Inferior parietal cortex (tissue), 1 donor: Measurements from ENCODE around the gene EIF2S2.
"Not testable (repeated sequence)": the region's sequence is repeated elsewhere in the genome, so short reads cannot be mapped to it uniquely, and the experiment has no call there.

Experiments used
- DNase-seq: peaks from one replicate; pipeline ENCODE4 v3.0.0-alpha.2; 2016; ENCODE audit errors: extremely low spot score

EIF2S2 gene, protein sequence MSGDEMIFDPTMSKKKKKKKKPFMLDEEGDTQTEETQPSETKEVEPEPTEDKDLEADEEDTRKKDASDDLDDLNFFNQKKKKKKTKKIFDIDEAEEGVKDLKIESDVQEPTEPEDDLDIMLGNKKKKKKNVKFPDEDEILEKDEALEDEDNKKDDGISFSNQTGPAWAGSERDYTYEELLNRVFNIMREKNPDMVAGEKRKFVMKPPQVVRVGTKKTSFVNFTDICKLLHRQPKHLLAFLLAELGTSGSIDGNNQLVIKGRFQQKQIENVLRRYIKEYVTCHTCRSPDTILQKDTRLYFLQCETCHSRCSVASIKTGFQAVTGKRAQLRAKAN

DNA sequence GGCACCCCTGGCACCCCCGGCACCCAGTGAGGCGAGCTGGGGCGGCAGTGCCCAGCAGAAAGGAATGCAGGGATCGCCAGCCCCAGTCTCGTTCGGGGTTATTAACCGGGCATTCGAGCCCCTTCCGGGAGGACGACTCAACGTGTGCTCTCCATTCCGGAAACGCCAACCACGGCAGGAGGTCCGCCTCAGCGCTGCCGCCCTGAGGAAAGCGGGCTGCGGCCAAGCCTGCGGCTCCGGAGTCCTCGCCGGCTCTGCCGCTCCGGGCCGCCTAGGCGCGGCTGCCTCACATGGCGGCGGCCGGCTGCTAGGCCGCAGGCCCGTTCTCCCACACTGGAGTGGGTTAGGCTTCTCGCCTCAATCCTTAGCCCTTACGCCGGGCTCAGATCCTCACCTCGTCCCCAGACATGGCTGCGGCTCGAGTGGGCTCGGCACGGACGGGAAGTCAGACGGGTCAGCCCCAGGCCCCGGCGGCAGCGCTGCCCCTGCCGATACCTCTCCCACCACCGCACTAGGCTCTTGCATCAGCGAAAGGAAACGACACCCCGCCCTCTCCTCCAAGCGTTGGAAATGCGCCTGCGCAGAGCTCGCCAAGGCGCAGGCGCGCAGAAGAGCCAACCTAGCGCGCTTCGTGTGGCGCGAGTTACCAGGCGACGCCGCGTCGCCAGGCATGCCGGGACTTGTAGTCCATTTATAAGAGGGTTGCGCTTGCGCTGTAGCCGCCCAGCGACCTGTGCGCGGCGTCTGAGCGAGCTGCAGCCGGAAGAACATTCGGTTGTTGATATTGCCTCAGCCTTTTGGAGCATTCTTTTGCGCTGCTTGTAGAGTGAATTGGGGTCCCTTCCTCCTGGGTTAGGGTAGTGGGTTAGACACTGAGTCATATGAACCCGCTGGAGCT, at the start of gene EIF2S2:
Gene EIF2S2 (minus strand): TSS at position 542 of the 898 bp plus-strand sequence. CDS start 133 bp downstream, at position 409.
- peak; percentile 98 for DNase-seq

DNA sequence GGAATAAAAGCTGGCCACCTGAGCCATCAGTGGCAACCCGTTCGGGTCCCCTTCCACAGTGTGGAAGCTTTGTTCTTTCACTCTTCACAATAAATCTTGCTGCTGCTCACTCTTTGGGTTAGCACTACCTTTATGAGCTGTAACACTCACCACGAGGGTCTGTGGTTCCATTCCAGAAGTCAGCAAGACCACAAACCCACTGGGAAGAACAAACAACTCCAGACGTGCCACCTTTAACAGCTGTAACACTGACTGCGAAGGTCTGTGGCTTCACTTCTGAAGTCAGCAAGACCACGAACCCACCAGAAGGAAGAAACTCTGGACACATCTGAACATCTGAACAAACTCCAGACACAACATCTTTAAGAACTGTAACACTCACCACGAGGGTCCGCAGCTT, 45.7 kb upstream of the EIF2S2 start:
- not testable (repeated sequence) for DNase-seq

DNA sequence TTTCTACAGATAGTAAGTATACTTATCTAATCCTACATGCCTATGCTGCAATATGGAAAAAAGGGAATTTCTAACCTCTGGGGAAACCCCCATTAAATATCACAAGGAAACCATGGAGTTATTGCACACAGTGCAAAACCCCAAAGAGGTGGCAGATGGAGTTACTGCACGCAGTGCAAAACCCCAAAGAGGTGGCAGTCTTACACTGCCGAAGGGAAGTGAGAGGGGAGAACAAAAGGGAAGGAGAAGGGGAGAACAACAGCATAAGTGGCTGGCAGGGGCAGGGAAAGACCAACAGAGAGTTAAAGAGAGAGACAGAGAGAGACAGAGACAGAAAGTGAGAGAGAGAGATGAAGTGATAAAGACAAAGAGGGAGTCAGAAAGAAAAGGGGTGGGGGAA, 43.8 kb upstream of the EIF2S2 start:
- no peak for DNase-seq

DNA sequence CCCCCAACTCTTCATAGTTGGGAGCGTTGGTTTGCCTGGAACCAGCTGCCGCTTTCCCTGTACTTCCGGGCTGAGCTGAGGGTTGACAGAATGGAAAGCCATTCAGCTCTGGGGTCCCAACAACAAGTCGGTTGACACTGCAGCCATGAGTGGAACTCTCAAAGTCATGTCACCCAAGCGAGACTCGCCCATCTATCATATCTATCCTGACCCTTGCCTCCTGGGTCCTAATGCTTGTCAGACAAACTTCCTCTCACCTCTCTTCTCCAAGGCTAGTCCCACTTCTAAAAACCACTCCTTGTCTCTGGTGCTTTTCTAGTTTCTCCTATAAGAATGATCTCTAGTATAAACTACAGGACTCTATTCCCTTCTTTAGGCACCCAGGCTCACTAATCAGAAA, 41.1 kb upstream of the EIF2S2 start:
- not testable (repeated sequence) for DNase-seq

DNA sequence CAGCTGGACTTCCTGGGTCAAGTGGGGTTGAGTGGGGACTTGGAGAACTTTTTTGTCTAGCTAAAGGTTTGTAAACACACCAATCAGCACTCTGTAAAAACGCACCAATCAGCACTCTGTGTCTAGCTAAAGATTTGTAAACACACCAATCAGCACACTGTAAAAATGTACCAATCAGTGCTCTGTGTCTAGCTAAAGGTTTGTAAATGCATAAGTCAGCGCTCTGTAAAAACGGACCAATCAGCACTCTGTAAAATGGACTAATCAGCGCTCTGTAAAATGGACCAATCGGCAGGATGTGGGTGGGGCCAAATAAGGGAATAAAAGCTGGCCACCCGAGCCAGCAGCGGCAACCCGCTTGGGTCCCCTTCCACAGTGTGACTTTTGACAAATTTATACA, 40.0 kb upstream of the EIF2S2 start:
- not testable (repeated sequence) for DNase-seq

DNA sequence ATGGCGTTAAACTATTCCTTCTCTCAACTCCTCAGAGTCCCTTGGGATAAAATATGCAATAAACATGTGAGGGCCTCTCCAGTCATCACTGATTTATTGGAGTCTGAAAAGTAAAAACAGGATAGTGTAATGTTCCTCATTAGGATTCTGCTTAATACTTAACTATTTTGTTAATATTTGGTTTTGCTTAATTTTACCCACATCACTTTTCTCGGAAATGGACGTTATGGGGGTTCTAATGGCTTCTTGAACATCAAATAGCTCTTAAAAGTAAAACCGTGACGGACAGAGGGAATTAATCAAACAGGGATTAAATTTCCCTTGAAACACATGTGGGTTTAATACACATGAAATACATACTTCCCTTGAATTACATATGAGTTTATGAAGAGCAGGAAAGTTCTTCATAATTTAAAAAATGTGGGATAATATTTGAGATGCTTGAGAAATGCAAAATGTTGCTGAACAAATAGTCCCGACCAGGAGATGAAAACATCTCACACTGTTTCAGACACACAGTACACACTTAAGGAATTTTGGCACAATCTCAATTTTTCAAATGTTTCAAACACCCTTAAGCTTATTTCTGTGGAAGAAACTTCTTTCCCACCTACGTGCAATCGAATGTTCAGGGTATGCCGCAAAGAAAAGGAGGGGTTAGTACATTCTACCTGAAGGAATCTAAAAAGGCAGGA, 38.4 kb upstream of the EIF2S2 start:
- no peak for DNase-seq

DNA sequence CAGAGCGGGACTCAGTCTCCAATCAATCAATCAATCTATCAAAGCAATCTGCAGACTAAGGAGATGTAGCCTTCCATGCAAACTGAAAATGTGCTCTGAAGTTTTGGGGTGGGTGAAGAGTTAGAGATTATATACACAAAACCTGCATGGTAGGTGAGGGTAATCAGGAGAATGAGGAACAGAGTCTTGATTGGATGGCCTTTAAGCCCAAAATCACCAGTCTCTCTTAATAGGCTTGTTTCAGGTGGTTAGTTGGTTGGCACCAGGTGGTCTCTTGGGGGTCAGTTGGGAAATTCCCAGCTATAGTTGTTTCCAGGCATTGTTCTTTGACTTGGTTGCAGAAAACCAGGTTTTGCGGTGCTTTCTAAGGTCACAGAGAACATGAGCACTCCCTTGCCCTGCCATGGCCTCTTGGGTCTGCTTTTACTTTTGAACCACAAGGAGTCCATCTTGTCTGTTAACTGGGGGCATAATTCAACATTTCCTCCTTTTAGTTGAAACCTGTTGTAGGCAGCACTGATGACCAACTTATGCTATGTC, 33.3 kb upstream of the EIF2S2 start:
- no peak for DNase-seq

DNA sequence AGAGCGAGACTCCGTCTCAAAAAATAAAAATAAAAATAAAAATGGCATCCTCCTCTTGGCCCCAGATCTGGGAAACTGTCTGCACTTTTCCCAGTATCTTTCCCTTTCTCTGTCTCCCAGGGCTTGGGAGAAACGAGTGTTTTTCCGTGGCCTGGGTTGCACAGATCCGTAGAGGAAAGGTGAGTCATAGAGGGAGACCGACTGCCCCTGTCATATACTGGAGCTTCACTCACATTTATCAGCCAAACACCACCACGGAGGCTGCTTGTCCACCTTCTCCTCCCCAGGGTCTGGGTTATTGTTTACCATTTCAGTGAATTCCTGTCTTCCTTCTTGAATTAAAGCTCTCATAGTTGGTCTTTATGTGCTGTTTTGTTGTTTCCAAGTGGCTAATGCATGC, 31.9 kb upstream of the EIF2S2 start:
- DNase-seq, result no peak

DNA sequence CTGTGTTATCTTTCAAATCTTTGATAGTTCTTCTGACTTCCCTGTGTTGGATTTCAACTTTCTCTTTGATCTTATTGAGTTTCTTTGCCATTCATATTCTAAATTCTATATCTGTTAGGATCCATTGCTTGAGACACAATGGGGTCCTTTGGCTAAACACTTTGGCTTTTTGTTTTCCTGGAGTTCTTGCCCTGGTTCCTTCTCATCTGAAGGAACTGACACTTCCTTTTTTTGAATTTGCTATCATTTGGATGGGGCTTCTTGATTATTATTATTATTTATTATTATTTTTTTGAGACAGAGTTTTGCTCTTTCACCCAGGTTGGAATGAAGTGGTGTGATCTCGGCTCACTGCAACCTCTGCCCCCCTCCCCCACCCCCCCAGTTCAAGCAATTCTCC, 30.1 kb upstream of the EIF2S2 start:
- DNase-seq, result no peak

DNA sequence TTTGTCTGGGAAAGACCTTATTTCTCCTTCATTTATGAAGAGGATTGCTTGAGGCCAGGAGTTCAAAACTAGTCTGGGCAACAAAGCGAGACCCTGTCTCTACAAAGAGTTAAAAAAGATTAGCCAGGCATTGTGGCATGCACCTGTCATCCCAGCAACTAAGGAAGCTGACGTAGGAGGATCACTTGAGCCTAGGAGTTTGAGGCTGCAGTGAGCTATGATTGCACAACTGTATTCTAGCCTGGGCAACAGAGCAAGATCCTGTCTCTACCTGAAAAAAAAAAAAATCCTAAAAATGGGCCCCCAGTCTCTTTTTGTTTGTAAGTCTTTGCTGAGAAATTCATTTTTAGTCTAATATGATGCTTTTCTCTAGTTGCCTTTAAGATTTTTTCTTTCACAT, 29.2 kb upstream of the EIF2S2 start:
- DNase-seq, result no peak

DNA sequence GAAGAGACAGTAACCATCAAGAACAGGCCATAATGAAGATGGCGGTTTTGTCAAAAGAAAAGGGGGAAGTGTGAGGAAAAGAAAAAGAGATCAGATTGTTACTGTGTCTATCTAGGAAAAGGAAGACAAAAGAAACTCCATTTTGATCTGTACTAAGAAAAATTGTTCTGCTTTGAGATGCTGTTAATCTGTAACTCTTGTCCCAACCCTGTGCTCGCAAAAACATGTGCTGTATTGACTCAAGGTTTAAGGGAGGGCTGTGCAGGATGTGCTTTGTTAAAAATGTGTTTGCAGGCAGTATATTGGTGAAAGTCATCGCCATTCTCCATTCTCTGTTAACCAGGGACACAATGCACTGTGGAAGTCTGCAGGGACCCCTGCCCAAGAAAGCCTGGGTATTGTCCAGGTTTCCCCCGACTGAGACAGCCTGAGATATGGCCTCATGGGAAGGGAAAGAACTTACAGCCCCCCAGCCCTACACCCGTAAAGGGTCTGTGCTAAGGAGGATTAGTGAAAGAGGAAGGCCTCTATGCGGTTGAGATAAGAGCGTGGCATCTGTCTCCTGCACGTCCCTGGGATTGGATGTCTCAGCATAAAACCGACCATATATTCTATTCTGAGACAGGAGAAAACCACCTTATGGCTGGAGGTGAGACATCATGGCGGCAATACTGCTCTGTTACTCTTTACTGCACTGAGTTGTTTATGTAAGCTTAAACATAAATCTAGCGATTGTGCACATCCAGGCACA, 23.7 kb upstream of the EIF2S2 start:
- DNase-seq, result not testable (repeated sequence)

DNA sequence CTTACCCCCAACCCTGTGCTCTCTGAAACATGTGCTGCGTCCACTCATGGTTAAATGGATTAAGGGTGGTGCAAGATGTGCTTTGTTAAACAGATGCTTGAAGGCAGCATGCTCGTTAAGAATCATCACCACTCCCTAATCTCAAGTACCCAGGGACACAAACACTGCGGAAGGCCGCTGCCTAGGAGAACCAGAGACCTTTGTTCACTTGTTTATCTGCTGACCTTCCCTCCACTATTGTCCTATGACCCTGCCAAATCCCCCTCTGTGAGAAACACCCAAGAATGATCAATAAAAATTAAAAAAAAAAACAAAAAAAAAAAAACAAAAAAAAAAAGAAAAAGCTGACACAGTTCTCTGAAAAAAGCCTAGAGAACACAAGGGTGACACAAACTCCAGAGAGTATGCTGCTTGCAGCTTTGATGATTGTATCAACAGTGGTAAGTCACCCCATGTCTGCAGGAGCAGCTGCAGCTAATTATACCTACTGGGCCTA, 21.4 kb upstream of the EIF2S2 start:
- DNase-seq, result not testable (repeated sequence)

DNA sequence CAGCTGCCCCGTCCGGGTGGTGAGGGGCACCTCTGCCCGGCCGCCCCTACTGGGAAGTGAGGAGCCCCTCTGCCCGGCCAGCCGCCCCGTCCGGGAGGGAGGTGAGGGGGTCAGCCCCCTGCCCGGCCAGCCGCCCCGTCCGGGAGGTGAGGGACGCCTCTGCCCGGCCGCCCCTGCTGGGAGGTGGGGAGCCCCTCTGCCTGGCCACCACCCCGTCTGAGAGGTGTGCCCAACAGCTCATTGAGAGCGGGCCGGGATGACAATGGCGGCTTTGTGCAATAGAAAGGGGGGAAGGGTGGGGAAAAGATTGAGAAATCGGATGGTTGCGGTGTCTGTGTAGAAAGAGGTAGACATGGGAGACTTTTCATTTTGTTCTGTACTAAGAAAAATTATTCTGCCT, 20.9 kb upstream of the EIF2S2 start:
- DNase-seq, result not testable (repeated sequence)

DNA sequence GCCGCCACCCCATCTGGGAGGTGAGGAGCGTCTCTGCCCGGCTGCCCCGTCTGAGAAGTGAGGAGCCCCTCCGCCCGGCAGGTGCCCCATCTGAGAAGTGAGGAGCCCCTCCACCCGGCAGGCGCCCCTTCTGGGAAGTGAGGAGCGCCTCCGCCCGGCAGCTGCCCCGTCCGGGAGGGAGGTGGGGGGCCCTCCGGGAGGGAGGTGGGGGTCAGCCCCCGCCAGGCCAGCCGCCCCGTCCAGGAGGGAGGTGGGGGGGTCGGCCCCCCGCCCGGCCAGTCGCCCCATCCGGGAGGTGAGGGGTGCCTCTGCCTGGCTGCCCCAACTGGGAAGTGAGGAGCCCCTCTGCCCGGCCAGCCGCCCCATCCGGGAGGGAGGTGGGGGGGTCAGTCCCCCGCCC, 20.4 kb upstream of the EIF2S2 start:
- DNase-seq, result not testable (repeated sequence)

DNA sequence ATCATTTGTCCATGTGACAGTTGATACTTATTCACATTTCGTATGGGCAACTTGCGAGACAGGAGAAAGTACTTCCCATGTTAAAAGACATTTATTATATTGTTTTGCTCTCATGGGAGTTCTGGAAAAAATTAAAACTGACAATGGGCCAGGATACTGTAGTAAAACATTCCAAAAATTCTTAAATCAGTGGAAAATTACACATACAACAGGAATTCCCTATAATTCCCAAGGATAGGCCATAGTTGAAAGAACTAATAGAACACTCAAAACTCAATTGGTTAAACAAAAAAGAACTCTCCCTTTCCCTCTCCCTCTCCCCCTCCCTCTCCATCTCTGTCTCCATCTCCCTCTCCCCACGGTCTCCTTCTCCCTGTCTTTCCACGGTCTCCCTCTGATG, 19.4 kb upstream of the EIF2S2 start:
- DNase-seq, result no peak

DNA sequence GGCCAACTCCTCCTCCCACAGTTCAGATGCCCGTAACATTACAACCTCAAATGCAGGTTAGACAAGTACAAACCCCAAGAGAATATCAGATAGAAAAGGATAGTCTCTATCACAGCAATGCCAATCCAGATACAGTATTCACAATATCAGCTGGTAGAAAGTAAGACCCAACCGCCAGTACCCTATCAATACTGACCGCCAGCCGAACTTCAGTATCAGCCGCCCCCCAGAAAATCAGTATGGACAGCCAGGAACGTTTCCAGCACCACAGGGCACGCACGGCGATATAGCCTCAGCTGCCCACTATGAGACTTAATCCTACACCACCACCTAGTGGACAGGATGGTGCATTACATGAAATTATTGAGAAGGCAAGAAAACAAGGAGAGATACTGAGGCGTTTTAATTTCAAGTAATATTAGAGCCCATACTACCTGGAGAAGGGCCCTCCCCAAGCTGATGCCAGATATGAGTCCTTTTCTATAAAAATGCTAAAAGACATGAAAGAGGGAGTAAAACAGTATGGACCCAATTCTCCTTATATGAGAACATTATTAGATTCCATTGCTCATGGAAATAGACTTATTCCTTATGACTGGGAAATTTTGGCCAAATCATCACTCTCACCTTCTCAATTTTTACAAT, 17.6 kb upstream of the EIF2S2 start:
- peak; percentile 92 for DNase-seq

DNA sequence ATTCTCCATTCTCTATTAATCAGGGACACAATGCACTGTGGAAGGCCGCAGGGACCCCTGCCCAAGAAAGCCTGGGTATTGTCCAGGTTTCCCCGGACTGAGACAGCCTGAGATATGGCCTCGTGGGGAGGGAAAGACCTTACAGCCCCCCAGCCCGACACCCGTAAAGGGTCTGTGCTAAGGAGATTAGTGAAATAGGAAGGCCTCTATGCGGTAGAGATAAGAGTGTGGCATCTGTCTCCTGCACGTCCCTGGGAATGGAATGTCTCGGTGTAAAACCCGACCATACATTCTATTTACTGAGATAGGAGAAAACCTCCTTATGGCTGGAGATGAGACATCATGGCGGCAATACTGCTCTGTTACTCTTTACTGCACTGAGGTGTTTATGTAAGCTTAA, 15.7 kb upstream of the EIF2S2 start:
- no peak for DNase-seq

DNA sequence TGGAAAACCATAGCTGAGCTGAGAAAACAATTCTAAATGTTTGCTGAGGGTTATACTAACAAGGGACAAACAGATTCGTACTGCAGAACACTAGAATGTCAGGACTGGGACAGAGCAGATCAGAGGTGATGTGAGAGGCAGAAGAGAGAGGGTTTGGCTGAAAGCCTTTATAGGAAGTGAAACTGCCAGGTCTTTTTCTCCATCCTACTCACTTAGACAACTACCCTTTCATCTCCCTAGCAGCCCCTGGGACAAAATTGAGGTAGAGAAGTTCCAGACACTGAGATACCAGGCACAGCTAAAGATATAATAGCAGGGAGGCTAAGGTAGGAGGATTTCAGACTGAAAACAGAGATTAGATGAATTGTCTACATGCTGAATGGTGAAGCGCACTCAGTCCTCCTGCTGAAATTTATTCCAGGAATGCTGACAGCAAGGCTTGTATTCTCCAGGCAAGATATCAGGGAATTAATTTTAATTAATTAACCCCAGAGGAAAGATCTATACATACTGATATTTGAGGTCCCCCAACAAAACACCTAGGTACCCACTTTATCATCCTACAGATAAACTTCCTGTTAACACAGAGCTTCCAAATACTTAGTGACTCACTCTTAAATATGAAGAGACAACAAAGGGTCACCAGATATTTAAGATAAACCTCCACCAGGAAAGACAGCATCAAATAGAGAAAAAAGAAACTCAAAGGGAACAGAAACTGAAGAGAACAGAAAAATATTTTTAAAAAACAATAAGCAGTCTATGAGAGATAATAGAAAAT, 12.6 kb upstream of the EIF2S2 start:
- no peak for DNase-seq

DNA sequence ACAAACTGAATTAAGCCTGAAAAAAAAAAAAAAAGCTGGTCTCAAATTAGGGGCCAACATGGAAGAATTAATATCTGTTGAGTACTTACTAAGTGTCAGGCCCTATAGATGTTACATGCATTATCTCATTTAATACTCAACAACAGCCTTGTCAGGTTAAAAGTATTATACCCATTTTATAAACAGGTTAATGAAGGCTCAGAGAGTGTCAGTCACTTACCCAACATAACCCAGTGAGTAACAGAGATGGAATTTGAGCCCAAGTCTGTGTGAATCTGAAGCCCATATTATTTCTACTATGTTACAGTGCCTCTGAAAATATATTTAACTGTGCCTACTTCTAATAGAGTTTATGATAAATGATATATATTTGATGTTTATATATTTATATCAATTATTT, 11.3 kb upstream of the EIF2S2 start:
- no peak for DNase-seq
